Activated CD4-positive, alpha-beta T cell treated with anti-CD3 and anti-CD28 coated beads for 4 hours (primary cell): ENCODE data around the gene USP49.

Source experiments
- DNase-seq, 2 donors: peaks; one replicate each; pipeline ENCODE4 v3.0.0-alpha.2; 2020

USP49 gene

GRCh38 chr6:41805830-41806774, 89.1 kb downstream of the USP49 start:
- no peak for DNase-seq

DNA sequence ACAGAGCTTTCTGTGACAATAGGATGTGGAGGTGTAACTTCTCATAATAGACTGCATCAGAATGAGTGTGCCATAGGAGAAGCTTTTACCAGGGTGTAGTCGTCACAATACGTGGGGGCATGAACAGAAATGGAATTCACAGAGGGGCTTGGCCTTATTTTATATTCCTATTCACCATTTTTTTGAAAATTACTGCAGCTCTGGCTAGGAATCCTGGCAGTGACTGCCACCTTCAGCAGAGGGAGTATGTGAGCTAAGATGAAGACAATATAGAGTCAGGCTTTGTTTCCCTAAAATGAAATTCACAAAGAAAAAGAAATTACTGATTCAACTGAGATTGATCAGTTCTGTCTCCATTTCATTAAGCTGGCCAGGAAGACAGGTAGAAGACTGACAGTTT, 93.8 kb downstream of the USP49 start:
- DNase-seq, result no peak

DNA sequence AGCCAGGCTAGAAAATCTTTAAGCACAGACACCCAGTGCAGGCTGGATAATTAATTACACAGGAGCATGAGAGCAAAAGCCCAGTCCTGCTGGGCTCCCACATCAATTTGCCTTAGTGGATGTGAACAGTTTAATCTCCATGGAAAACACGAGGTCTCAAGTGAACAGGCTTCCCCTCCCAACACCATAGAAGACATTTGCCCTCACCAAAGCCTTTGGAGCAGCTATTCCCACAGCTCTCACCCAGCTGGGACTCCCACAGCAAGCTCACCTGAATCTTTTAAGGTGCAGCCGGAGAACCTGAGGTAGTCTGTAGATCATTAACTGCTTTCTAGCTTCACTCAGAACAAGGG, 95.6 kb downstream of the USP49 start:
- DNase-seq, result no peak

GRCh38 chr6:41798901-41799558, 96.1 kb downstream of the USP49 start:
- no peak for DNase-seq

DNA sequence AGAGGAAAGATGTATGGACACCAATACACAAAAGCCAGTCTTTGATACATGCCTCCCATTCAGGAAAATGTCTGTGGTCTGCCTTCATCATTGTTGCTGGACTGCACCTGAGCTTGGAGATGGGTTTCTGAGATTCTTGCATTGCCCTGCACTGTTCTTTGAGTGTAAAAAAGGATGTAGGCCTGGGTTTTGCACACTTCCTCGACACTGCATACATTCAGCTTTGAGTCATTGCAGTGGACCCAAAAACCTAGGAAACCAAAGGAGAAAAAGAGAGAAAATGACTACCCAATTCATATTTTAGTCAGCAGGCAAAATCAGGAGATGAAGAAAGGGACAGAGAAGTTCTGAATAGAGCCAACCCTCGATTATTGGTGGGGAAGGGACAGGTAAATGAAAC, 98.7 kb downstream of the USP49 start:
- no peak for DNase-seq

GRCh38 chr6:41791984-41792383, 103.2 kb downstream of the USP49 start:
- no peak for DNase-seq

DNA sequence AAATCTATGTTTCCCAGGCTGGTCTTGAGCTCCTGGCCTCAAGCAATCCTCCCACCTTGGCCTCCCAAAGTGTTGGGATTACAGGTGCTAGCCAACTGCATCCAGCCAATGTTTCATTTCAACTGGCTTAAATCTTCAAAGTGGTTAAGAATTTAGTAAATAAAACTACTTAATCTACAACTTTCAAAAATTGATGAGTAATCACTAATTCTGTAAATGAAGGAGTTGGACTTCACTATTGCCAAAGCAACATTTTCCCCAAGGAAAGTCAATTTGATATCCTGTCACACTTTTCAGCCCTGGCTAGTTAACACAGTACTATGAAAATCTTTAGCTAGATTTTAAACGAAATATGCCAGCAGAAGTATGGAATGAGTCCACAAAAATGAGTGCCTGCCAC, 103.9 kb downstream of the USP49 start:
- DNase-seq, result no peak

DNA sequence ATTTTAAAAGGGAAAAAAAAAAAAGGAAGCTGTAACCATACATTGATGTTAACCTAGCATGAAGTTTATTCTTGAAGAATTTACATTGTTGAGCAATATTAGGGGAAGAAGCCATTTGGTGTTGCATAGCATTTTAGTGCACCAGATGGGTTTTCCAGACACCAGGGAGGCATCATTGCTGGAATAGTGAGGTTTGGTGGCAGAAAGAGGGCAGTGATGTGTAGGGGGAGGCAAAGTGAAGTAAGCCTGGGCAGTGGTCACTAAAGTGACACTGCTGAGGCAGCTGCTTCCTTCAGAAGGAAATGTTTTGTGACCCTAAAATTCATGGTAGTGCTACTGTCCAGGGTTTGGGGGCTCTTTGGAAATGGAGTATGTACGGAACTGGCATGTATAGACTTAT, 105.1 kb downstream of the USP49 start:
- DNase-seq, result no peak

DNA sequence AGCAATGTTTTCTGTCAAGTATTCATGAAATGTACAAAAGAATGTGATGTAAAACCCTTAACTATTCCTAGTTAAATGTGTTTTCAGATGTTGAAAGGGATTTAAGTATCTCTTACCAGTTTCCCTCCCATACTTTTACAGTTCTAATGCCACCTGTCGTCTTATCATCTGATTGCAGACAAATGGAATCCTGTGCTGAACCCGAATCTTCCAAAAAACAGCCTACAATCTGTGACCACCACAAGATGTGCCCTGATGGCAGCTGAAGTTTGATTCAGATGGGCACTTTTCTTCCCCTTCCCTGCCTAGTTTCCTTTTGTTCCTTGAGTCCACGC, 105.8 kb downstream of the USP49 start:
- DNase-seq, result no peak

DNA sequence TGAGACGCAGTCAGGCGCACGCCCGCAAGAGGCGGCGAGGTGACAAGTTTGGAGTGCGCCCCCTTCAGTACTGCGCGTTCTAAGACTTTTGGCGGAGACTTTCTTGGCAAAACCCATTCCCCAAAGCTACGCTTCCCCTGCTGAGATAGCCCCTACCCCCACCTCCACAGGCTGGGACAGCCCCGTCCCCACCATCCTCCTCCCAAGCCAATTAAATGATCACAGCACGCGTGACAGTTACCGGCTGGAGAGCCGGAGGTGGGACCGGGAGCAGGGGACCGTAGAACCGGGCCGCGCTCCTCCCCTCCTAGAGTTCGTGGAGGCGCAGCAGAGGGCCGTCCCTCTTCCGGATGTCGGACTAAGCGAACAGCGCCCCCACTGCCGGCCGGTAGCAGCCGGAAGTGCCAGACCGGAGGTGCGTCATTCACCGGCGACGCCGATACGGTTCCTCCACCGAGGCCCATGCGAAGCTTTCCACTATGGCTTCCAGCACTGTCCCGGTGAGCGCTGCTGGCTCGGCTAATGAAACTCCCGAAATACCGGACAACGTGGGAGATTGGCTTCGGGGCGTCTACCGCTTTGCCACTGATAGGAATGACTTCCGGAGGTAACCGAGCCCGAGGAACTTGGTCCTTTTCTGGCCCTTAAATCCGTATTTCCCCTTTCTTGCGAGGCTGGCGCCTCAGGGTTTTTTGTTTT, 107.8 kb downstream of the USP49 start, which contains the start of gene TOMM6:
TOMM6 (plus strand) TSS at position 476 of the 699 bp plus-strand sequence; CDS start at position 480, 4 bp downstream.
- peak; percentile 93 to 94 for DNase-seq

GRCh38 chr6:41786451-41787218, 108.5 kb downstream of the USP49 start:
- peak; percentile 85 to 88 for DNase-seq

DNA sequence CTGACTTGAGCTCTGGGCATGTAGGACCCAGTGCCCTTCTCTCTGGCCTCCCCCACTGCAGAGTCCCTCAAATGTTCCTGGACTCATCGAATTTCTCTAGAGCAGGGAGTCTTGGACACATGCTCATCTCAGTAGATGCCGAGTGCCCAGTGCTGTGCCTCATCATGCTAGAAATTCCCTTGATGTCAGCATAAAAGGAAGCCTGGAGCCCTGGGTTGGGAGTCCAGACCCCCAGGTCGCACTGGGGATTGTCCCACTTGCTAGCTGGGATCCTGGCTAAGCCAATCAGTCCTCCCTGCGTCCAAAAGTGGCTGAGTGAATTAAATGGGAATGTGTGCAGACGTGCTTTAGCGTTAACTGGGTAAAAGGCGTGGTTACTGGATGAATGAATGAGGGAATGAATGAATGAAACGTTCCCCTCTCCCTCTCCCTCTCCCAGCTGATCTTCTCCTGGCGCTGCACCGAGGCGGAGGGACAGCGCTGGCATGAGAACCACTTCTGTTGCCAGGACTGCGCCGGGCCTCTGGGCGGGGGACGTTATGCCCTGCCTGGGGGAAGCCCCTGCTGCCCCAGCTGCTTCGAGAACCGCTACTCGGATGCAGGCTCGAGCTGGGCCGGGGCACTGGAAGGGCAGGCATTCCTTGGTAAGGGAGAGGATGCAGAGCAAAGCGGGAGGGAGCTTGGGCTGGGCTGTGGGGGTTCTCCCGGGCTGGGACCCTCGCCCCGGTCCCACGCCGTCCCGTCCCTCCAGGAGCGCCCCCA, 109.3 kb downstream of the USP49 start:
- no peak for DNase-seq

DNA sequence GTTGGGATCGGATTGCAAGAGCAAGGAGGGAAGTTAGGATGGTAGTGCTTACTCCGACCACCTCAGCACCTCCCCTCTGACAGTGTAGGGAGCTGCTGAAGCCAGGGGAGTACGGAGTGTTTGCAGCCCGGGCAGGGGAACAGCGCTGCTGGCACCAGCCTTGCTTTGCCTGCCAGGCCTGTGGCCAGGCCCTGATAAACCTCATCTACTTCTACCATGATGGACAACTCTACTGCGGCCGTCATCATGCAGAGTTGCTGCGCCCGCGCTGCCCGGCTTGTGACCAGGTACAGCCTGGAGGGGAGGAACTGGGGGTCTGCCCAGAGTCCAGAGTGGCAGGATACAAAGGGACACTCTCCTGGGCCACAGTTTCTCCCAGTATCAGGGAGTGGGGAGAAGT, 109.9 kb downstream of the USP49 start:
- no peak for DNase-seq

GRCh38 chr6:41784581-41785171, 110.5 kb downstream of the USP49 start:
- no peak for DNase-seq

GRCh38 chr6:41783106-41783780, 111.9 kb downstream of the USP49 start:
- no peak for DNase-seq

GRCh38 chr6:41781366-41781730, 113.8 kb downstream of the USP49 start:
- DNase-seq, result no peak

DNA sequence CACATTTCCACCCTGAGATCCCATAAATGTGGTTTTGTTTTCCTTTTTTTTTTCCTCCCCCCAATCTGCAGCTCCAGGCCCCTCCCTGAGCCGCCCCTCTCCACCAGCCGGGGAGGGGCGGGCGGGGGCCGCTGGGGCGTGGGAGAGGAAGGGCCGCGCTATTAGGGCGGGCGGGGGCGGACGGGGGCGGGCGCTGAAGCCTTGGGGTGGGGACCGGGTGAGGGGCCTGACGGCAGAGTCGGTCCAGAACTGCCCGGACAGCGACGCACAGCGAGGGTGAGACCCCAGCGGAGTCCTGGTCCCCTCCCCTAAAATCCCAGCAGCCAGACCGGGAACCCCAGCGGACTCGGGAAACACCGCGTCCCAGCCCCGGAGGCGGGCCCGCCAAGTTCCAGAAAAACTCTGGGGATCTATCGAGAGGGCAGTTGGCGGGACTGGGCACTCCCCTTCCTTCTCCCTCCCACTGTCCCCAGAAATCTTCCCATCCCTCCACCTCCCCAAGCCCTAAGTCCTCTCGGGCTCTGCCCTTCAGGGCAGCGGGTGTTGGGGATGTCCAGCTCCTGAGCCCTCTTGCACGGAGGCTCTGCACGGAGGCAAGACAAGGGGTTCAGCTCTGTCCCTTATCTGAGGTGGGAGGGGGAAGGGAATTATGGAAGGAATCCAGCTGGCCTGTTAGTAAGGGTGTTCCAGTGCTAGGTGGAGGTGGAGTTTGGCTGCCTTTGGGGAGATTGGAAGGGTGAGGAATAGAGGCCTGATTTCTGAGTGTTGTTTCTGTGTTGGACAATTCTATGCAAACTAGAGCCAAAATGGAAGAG, 114.4 kb downstream of the USP49 start, which contains the start of gene PRICKLE4:
PRICKLE4 (plus strand) TSS at position 232 of the 815 bp plus-strand sequence. CDS start 2,692 bp downstream, outside the sequence.
- peak in 1 of 2 donors; percentile 8 for DNase-seq

GRCh38 chr6:41779788-41780550, 115.2 kb downstream of the USP49 start, which contains the start of gene FRS3:
TSS of gene FRS3 (minus strand) at chr6:41779900. CDS start at chr6:41776987, 2,913 bp downstream.
- peak; percentile 98 to 99 for DNase-seq

DNA sequence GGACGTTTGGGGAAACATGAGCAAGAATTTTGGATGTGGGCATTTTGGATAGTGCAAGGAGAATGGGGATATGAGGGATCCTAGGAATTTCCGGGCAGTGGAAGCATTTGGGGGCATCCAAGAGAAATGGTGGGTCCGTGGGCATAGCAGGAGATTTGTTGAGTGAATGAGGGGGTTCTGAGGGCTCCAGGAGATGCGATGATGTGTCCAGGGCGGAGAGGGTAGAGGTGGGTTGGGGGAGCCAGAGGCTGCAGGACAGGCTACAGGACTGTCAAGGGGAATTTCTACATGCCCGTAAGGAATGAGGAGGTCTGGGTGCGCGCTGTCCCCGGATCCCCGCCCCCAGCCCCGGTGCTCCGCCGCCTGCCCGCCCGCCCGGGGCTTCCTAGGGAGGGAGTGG, 115.8 kb downstream of the USP49 start:
- no peak for DNase-seq
